ENCODE results near the gene ZNF385A.

DNA sequence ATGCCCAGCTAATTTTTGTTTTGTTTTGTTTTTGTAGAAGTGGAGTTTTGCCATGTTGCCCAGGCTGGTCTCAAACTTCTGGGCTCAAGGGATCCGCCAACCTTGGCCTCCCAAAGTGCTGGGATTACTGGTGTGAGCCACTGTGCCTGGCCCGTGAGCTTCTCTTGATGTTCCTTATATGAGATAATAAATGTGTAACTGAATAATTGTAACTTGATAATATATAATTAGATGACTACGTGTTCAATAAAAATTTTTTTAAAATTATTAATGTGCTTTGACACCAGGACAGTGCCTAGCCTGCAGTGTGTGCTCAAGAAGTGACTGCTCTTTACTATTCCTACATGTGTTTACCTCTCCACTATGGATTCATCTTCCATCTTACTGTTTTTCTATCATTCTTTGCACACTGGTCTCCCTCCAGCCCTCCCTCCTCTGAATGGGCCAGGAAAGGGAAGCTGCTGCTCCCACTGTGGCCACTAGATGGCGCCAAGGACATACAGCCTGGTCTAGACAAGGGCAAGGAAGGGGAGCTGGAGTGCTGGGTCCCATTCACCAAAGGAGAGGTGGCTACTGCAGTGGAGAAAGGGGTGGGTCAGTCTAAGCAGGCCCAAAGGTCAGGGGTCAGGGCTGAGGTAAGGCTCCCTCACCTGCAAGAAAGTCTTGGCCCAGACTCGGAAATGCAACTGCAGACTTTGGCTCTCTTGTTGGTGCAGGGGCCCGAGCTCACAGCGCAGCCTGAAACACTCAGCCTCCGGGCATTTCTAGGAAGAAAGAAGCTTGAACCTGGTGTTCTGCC is 14.7 kb upstream of the ZNF385A start:
- TF ChIP-seq, protein P1, sequence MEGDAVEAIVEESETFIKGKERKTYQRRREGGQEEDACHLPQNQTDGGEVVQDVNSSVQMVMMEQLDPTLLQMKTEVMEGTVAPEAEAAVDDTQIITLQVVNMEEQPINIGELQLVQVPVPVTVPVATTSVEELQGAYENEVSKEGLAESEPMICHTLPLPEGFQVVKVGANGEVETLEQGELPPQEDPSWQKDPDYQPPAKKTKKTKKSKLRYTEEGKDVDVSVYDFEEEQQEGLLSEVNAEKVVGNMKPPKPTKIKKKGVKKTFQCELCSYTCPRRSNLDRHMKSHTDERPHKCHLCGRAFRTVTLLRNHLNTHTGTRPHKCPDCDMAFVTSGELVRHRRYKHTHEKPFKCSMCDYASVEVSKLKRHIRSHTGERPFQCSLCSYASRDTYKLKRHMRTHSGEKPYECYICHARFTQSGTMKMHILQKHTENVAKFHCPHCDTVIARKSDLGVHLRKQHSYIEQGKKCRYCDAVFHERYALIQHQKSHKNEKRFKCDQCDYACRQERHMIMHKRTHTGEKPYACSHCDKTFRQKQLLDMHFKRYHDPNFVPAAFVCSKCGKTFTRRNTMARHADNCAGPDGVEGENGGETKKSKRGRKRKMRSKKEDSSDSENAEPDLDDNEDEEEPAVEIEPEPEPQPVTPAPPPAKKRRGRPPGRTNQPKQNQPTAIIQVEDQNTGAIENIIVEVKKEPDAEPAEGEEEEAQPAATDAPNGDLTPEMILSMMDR (conservative IDR thresholded peaks at IDR 0.05; ENCODE audit: low read depth, low read length): peak; percentile 99
- TF ChIP-seq EZH2 (IDR thresholded peaks at IDR 0.05; ENCODE audit: borderline replicate concordance, low read depth, low read length, poor library complexity, severe bottlenecking): no peak

All from A673 (cell line).